GM18867 (cell line): ENCODE results near the gene COL9A3.

ENCODE experiments used
- ATAC-seq: cut with Tn5 transposase; IDR thresholded peaks from one replicate; pipeline ENCODE4 v1.9.1; 2021; ENCODE audit warnings: mild to moderate bottlenecking, moderate library complexity; ENCODE audit not compliant: unreplicated experiment

COL9A3 gene

DNA sequence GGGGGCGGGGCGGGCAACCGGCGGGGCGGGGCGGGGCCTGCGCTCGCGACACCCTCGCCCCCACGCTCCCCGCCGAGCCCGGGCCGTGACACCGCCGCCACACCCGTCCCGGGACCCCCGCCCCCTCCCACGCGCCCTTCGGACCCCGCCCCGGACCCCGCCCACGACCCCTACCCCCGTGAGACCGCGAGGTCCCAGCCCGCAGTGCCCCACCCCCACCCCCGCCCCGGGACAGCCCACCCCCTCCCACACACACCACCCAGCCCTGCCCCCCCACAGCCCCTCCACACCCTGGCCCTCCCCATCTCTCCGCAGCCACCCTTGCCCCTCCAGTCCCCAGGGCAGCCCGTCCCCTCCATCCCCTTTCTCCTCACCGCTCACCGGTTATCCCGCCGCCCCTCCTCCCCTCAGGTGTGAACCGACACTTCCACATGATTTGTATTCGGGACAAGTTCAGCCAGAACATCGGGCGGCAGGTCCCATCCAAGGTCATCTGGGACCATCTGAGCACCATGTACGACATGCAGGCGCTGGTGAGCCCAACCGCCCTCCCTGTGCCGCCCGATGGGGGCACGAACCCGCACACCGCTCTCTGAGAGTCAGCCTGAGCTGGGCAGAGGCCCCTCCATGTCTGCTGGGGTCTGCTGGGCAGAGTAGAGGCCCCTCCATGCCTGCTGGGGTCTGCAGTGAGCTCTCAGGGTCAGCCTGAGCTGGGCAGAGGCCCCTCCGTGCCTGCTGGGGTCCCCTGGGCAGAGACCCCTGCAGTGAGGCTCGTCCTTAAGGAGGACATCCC lies 20.0 kb upstream of the COL9A3 start:
- no peak for ATAC-seq

- ATAC-seq = no peak
Measured at GRCh38 chr20:62797671-62798532, 18.9 kb upstream of the COL9A3 start.

GRCh38 chr20:62799036-62799435 lies 17.8 kb upstream of the COL9A3 start:
- no peak for ATAC-seq

DNA sequence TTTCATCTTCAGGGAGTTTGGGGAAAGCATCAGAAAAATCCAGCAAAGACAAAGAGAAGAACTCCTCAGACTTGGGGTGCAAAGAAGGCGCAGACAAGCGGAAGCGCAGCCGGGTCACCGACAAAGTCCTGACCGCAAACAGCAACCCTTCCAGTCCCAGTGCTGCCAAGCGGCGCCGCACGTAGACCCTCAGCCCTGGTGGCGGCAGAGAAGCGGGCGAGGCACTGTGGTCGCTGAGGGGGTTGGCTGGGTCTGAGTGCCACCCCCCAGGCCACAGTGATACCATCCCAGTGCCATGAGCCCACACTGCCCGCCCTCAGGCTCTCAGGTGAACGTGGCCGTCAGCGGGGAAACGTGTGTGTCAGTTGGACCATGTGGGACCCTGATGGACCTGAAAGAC lies 17.4 kb upstream of the COL9A3 start:
- ATAC-seq = no peak

GRCh38 chr20:62799873-62800272 lies 17.0 kb upstream of the COL9A3 start:
- no peak for ATAC-seq

GRCh38 chr20:62800314-62801259 lies 16.3 kb upstream of the COL9A3 start:
- ATAC-seq = no peak

GRCh38 chr20:62801284-62802010 lies 15.4 kb upstream of the COL9A3 start:
- no peak for ATAC-seq

GRCh38 chr20:62802026-62802712 lies 14.7 kb upstream of the COL9A3 start:
- ATAC-seq = no peak

DNA sequence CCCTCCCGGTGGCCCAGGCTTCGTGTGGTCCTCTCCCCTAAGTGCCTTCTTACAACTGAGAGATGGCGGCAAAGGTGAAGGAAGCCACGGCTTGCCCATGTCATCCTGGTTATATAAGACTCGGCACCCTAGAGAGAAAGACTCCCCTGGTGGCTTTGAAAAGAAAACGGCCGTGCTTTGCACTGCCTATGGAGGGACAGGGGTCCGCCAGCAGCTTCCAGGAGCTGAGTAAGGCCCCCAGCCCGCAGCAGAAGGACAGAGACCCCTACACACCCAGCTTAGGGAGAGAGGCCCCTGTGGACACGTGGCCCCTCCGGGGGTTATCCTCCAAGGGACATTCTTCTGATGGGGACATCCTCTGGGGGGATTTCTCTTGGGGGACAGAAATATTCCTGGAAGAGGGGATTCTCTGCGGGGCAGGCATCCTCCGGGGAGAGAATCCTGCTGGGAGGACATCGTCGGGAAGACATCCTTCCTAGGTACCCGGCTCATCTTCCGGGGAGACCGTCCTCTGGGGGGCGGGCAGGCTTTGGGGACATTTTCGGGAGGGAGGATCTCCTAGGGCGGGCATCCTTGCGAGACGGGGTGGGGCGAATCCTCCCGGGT lies 12.7 kb upstream of the COL9A3 start:
- peak; percentile 3 for ATAC-seq

GRCh38 chr20:62804627-62805154 lies 12.2 kb upstream of the COL9A3 start, which contains the start of gene OGFR:
Gene OGFR (plus strand): TSS chr20:62804835. CDS start chr20:62804860, 25 bp downstream.
- ATAC-seq = peak; percentile 44

GRCh38 chr20:62805155-62805710 lies 11.6 kb upstream of the COL9A3 start:
- peak; percentile 23 for ATAC-seq

DNA sequence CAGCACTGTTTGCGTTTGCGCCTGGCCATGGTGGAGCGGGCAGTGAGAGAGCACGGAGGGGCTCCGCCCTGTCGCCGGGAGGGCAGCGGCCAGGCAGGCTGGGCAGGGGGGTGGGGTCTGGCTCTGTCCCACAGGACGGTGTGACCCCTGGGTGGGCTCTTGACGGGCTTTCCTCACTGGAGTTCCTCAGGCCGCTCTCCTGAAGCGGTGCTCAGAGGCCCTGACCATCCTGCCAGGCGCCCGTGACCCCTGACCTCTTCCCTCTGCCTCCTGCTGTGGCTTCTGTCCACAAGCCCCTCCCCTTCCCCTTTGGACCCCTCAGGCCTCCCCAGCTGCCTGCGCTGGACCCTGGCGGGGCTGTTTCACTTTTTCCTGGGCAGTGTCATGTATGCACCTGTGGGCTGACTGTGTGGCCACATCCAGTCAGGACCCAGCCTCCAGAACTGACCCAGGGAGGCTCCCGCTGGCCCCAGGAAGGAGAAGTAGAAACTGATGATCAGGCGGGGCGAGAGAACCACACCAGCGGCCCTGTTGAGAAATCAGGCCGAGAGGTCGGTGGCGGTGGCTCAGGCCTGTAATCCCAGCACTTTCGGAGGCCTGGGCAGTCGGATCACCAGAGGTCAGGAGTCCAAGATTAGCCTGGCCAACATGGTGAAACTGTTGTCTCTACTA lies 11.0 kb upstream of the COL9A3 start:
- no peak for ATAC-seq

- ATAC-seq = no peak
Measured at GRCh38 chr20:62806383-62807050, 10.3 kb upstream of the COL9A3 start.

- no peak for ATAC-seq
Measured at GRCh38 chr20:62807444-62808210, 9.2 kb upstream of the COL9A3 start.

DNA sequence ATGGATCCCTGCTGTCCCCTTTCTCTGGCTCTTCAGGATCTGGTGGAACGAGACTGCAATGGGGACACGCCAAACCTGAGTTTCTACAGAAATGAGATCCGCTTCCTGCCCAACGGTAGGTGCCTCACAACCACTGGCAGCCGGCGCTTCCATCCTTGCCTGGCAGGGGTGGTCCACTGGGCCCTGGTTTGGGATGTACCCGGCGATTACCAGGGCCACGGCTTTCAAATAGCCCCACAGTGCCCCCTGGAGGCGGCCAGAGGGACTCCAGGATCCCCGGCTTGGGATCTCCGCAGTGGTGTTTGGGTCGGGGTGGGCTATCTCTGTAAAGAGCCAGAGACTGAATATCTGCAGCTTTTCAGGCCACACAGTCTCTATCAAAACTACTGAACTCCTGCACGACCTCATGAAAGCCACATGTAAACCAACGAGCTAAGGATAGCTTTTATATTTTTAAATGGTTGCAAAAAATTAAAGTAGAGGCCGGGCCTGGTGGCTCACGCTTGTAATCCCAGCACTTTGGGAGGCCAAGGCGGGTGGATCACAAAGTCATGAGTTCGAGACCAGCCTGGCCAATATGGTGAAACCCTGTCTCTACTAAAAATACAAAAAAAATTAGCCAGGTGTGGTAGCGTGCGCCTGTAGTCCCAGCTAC lies 8.5 kb upstream of the COL9A3 start:
- ATAC-seq = no peak
